HL-60/S4 (cell line): ENCODE measurements around the gene ZCCHC14.
"Not testable (repeated sequence)": the region's sequence is repeated elsewhere in the genome, so short reads cannot be mapped to it uniquely, and the experiment has no call there.

Experiments
- in situ Hi-C: fragments of 300-500 bp; cut with MboI; formaldehyde crosslinking; loops from 2 replicates; pipeline ENCODE4 v1.14.3; 2022; ENCODE audit warnings: low sequenced_read_pairs

Gene ZCCHC14

GRCh38 chr16:87497767-87498290, 5.0 kb upstream of the ZCCHC14 start:
- in situ Hi-C loops: not testable (repeated sequence)

DNA sequence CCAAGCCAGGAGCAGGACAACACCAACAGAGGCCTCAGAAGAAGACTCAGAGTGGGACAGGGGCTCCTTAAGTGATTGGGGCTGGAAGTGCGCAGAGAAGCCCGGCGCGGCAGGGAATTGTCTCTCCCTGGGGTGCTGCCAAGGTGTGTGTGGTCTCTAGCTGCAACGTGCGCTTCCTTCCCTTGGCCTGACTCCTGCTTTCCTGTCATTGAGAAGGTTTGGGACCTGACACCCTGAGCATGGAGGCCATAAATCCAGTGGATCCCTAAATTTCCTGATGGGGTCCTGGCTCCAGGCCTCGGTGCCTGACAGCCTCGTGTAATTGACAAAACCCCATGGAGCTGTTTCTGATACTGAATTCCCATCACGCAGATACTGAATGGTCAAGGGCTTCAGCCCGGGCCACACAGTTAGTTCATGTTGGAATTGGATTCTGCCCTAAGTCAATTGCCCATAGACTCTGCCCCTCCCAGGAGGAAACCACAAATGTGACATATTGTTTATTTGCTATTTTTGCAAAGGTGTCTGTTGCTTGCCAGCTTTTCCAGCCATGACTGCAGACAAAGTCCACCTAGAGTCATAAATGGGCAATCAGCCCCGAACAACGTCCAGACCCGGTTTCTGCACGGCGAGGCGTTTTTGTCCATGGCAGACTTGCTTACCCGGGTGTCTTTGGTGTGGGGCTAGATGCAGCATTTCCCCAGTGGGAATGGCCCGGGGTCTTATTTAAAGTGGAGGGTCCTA, 4.4 kb upstream of the ZCCHC14 start:
- in situ Hi-C loops: not testable (repeated sequence)

DNA sequence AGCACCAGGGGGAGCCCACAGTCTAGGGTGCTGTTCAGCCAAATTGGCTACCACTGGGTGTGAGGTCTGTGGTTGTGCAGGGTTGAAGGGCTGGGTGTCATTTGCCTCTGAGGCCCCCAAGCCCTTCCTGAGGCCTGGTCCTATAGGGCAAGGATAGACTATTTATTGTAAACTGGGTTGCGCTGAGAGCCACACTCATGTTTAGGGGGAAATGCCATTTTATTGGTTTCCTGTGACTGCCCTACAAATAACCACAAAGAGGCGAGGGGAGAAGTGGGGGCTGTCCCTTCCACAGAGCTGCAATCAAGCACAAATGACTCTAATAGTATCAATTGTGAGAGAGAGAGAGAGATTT, 3.6 kb upstream of the ZCCHC14 start:
- in situ Hi-C loops: no loop called here

DNA sequence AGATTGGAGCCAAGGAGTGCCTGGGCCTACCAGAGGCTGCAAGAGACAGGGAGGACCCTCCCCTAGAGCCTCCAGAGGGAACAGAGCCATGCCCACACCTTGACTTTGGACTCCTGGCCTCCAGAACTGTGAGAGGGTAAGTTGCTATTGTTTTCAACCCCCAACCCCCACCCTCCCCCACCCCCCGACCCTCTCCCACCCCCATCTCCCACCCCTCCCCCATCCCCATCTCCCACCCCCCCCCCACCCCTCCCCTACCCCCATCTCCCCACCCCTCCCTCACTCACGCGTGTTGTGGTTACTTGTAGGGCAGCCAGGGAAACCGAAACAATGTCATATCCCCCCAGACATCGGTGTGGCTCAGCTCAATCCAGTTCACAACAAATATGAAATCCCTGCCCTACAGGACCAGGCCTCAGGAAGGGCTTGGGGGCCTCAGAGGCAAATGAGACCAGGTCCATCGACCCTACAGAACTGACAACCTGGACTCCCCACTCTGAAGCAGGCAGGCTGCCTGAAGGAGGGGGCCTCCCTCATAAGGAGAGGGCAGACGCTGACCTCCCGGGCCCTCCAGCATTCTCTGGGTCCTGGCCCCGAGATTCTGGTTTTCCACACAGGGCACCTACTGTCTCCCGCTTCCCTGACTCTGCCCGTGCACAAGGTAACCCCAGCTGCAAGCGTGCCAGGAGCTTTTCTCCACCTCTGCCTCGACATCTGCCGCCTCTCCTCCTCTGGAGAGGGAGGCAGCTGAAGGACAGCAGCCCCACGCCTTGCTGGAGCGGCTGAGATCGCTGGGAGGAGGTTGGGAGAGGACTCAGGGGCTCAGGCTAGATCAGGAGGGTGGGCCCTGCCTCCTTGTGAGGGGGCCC, 3.0 kb upstream of the ZCCHC14 start:
- in situ Hi-C loops: no loop called here

DNA sequence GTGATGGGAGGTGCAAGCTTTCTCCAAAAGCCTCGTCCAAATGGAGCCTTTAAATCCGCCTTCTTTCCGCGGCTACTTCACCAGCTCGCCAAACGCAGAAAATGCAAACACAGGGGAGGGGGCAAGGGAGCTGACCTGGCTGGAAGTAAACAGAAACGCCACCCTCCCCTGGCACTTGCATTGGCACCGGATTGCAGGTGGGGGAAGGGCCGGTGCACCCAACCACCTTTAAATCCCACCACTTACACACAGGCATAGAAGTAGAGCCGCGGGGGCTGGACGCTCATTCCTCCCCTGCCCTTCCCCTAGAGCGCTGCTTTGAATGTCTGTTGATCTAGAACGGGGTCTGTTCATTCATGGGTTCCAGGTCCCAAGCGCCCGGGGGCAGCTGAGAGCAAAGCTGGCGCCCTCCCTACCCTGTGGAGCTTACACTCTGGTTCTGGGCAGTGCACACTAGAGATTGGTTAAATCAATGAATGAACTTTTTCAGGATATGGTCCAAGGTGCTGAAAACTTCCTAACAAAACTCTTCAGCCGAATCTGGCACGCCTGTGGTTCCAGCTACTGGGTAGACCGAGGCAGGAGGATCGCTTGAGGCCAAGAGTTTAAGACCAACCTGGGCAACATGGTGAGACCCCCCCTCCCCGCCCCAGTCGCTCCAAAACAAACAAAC, 920 bp upstream of the ZCCHC14 start:
- in situ Hi-C loops: no loop called here

DNA sequence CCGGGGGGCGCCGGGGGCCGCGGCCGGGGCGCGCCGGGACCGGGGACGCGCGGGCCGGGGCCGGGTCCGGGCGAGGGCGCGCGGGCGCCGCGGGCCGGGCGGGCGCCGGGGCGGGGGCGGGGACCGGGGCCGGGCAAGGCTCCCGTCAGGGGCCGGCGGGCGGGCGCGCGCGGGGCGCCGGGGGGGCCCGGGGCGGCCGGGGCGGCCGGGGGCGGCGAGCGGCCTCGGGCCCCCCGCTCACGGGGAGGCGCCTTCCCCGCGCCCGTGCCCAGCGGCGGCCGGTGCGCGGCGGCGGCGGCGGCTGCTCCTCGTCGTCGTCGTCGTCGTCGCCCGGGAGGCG, 563 bp downstream of the ZCCHC14 start:
- in situ Hi-C loops: no loop called here

- in situ Hi-C loops: no loop called here
These were observed 1.1 kb downstream of the ZCCHC14 start for GRCh38 chr16:87491522-87492290.

DNA sequence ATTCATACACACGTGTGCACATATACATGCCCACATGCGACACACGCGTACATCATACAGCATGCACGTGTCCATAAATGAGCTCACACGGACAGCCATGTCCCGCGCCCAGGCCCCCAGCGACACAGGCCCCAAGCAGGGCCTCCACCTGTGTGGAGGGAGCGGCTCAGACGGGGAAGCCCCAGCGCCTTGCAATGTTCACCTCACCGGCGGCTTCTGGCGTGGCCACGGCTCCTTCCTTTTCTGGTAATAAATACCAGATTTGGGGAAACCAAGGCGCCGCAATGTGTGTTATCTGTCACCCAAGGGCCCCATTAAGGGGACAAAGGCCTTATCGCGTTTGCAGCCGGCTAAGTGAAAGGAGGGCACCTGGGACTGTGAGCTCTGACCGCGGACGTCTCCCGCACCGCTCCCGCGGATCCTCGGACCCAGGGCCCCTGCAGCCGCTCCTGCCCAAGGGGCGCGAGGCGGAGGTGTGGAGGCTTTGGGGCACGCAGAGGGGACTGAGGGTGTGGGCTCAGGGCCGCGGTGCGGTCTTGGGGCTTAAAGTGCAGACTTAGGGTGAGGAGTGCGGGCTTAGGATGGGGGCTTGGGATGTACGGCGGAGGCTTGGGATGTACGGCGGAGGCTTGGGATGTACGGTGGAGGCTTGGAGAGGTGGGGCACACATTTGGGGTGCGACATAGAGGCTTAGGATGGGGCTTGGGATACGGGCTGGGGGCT, 1.9 kb downstream of the ZCCHC14 start:
- in situ Hi-C loops: not testable (repeated sequence)

DNA sequence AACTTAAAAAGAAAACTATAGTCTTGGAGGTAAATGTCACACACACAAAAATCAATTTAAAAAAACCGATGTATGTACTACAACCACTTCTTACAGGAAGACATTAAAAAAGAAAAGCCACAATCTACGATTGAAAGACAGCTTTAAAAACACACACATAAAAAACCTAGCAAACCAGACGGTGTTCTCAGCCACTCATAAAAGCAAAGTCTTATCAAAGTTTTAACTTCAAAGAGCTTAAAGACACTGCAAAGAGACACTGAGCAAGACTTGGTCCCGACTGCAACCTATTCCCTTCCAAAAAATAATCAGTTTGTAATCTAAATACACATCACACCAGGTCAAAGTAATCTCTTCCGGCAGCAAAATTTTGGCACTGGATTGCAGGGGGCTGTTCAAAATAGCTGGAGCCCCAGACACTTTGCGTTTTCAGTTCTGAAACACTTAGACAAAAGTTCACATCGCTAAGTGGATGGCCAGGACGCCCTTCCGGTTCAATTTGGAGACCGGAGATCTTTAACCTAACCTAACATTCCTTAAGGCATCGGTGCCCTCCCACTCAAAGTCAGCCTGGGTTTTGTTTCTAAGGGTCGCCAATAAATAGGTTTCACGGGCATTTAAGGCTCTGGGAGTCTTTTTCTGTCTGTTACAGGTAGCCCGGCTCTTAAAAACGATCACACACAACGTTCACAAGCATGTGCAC, 2.6 kb downstream of the ZCCHC14 start:
- in situ Hi-C loops: no loop called here

DNA sequence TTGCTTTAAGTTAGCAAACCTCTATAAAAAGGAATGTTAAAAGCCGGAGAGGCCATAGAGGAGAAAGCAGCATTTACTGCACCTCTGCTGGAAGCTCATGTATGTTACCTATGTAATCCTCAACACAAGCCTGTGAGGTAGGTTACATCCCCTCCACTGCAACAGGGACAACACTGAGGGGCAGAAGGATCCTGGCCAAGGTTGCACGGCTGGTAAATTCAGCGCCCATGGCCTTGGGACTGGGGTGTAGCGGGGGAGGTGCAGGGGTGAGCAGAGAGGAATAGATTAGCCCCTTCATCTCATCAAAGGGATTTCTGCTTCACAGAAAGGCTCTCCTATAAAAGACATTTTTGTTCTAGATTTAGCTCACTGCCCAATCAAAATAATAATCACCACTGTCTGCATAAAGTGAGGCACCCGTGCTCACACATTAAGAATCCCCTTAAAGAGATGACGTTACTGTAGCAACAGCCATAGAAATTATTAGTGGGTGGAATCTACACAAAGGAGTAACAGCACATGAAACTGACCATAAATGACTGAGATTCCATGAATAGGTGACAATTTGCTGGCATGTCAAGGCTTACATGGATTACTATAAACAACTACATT, 3.3 kb downstream of the ZCCHC14 start:
- in situ Hi-C loops: no loop called here

- in situ Hi-C loops: not testable (repeated sequence)
These were observed 3.9 kb downstream of the ZCCHC14 start for GRCh38 chr16:87488960-87489359.

DNA sequence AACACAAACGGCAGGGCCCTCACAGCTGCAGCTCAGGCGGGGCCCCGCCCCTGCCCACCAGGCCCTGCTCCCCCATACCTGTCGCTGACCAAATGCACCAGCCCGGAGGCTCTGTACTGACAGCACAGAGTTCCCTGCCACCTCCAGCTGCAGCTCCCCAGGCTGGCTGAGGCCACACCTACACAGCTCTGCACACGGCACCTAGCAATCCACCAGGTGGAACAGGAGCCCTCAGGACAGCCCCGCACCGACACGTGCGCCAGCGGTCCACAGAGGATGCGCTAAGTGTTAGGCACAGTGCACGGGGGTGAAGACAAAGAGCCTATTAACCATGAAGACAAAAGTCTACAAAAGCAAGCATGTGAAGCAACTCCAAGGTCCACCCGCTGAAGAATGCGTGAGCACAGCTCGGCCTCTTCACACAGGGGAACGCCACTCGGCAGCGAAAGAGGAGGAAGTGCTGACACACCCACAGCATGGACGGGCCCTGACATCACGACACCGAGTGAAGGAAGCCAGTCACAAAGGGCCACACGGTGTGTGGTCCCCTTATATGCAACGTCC, 5.4 kb downstream of the ZCCHC14 start:
- in situ Hi-C loops: no loop called here

DNA sequence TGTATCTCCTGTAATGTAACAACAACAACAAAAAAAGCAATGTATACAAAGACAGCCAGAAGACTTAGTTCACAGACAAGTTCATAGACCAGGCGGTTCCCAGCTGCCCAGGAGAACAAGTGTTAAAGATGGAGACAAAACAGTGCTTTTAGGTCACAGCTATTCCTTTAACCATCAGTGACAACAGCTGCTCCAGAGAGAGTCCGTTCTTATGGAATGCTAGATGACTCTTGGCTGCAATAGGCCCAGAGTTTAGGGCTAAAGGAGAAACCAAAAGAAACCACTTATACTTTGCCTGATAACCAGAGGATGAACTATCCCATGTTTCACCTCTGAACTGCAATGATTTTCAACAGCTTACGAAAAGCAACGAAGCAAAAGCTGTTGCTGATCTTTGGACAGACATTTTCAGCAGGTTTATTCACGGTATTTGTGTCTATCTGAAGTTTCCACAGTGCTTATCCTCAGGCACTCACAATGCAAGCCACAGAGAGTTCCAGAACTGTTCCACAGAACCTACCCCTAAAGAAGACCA, 6.0 kb downstream of the ZCCHC14 start:
- in situ Hi-C loops: no loop called here

GRCh38 chr16:87486282-87486681, 6.5 kb downstream of the ZCCHC14 start:
- in situ Hi-C loops: no loop called here

DNA sequence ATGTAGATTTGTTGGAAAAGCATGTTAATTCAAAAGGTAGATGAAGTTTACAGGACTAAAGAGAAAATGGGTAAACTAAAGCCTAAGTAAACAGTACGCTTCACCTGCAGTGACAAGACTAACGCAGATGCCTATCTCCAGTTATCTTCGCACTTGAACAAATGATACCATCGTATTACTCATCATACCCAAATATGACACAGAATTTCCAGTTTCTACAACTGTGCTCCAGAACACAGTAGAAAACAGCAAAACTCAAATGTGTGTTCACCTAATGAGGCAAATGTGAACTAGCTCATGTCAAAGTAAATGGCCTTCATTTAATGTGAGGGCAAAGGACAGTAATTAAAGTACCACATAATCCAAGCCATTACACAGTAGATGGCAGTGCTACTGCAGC, 7.0 kb downstream of the ZCCHC14 start:
- in situ Hi-C loops: not testable (repeated sequence)

GRCh38 chr16:87484487-87485331, 8.1 kb downstream of the ZCCHC14 start:
- in situ Hi-C loops: no loop called here

DNA sequence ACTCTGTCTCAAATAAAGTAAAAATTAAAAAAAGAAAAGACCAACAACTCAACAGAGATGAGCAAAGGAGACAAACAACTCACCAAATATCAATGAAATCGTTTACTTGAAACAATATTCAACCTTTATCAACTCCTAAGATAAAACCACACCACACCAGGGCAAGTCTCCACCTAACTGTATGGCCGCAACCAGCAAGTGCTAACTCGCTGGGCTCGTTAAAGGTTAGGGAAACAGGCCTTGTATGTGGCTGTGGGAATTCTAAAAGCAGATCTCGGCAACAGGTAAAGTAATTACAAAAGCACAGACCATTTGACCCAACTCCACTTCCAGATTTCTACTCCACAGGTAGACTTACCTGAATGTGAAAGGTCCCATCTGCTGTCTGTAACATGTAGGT, 9.3 kb downstream of the ZCCHC14 start:
- in situ Hi-C loops: no loop called here

DNA sequence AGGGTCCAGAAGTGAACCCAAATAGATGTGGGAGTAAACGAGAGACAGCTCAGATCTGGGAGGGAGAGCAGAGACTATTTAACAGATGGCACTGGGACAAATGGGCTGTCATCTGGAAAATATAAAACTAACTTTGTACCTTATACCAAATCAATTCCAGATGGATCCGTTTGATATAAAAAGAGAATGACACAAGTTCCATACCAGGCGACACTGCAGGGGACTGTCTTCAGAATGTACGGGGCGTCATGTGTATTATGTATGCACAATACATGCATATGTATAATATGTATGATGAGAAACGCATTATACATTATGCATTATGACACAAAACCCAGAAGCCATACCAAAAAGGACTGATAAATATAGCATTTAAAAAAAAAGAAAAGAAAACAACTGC, 10.2 kb downstream of the ZCCHC14 start:
- in situ Hi-C loops: not testable (repeated sequence)
